CD4-positive, alpha-beta memory T cell (primary cell): ENCODE data around the gene GREB1L. TPM values are rescaled to one million over a fixed set of nuclear protein-coding genes. Genes with fewer than 3 reads are reported as not detected.

ENCODE experiments used
- CTCF ChIA-PET: fragments of 350-600 bp; sonication (Branson Sonifier 250); formaldehyde crosslinking; loops from one replicate; lab custom pipeline; 2021; ENCODE audit warnings: inconsistent platforms; ENCODE audit not compliant: partially characterized antibody; lab: Charles Lee
- POLR2A ChIA-PET: fragments of 350-600 bp; sonication (Branson Sonifier 250); formaldehyde crosslinking; loops from one replicate; lab custom pipeline; 2021; ENCODE audit not compliant: partially characterized antibody; lab: Charles Lee
- DNase-seq, 5 donors: peaks; one replicate each; pipeline versions ENCODE4 v3.0.0 to v3.0.0-alpha.2; 2020 to 2022; ENCODE audit warnings: mixed read lengths in 1 of 5
- H3K27ac ChIP-seq: one replicate; pipeline ENCODE4 v1.7.0; 2013; ENCODE audit warnings: low read depth, low read length
- H3K27me3 ChIP-seq: 2 replicates; pipeline ENCODE4 v1.7.0; 2013; ENCODE audit warnings: mild to moderate bottlenecking, low read length, moderate library complexity; ENCODE audit not compliant: insufficient read depth
- H3K36me3 ChIP-seq: 2 replicates; pipeline ENCODE4 v1.7.0; 2013; ENCODE audit warnings: mild to moderate bottlenecking, low read length, moderate library complexity; ENCODE audit not compliant: insufficient read depth
- H3K4me1 ChIP-seq: 2 replicates; pipeline ENCODE4 v1.7.0; 2013; ENCODE audit warnings: mild to moderate bottlenecking, low read length, moderate library complexity; ENCODE audit not compliant: insufficient read depth
- H3K4me3 ChIP-seq, 2 donors: one replicate each; pipeline ENCODE4 v1.7.0; 2013; ENCODE audit warnings: low read length in 2 of 2, mild to moderate bottlenecking in 1 of 2
- H3K9me3 ChIP-seq, 2 donors: one replicate each; pipeline ENCODE4 v1.7.0; 2013; ENCODE audit warnings: low read length in 2 of 2, control low read depth in 1 of 2; ENCODE audit not compliant: control insufficient read depth in 1 of 2
- H3K27ac Mint-ChIP-seq, 7 donors: one replicate each; pipeline ENCODE4 v1.8.0; 2020 to 2021; ENCODE audit warnings: mixed read lengths in 7 of 7, mild to moderate bottlenecking in 6 of 7, inconsistent platforms in 3 of 7, moderate library complexity in 3 of 7
- H3K27me3 Mint-ChIP-seq, 2 donors: one replicate each; pipeline ENCODE4 v1.8.0; 2020 to 2021; ENCODE audit warnings: mixed read lengths in 2 of 2
- H3K36me3 Mint-ChIP-seq, 2 donors: one replicate each; pipeline ENCODE4 v1.8.0; 2020 to 2021; ENCODE audit warnings: mixed read lengths in 2 of 2, inconsistent platforms in 1 of 2, mild to moderate bottlenecking in 1 of 2
- H3K4me1 Mint-ChIP-seq, 4 donors: one replicate each; pipeline ENCODE4 v1.8.0; 2020 to 2021; ENCODE audit warnings: mixed read lengths in 4 of 4, mild to moderate bottlenecking in 1 of 4
- H3K4me3 Mint-ChIP-seq, 8 donors: one replicate each; pipeline ENCODE4 v1.8.0; 2020 to 2021; ENCODE audit warnings: mixed read lengths in 8 of 8, mild to moderate bottlenecking in 7 of 8, moderate library complexity in 6 of 8, inconsistent platforms in 3 of 8
- H3K9me3 Mint-ChIP-seq, 8 donors: one replicate each; pipeline ENCODE4 v1.8.0; 2020 to 2021; ENCODE audit warnings: mixed read lengths in 8 of 8, mild to moderate bottlenecking in 5 of 8, inconsistent platforms in 3 of 8, moderate library complexity in 1 of 8
- intact Hi-C: fragments of 100-400 bp; cut with micrococcal nuclease; formaldehyde crosslinking; loops from one replicate; pipeline ENCODE4 v1.15.1; 2023
- polyA plus RNA-seq, 2 donors: library from polyadenylated mRNA; unstranded; fragments of 300-500 nt; fragmentation: Illumina TruSeq; gene quantifications; one replicate each; pipeline ENCODE4 v1.2.3, GENCODE V29; 2021
- total RNA-seq, 2 experiments: library from RNA; stranded (reverse); gene quantifications; one replicate each; pipeline ENCODE4 v1.2.3, GENCODE V29; 2021

Gene GREB1L
- total and polyA plus RNA-seq, 4 experiments from 2014 or later: 0.16 TPM; not detected in 3

DNA sequence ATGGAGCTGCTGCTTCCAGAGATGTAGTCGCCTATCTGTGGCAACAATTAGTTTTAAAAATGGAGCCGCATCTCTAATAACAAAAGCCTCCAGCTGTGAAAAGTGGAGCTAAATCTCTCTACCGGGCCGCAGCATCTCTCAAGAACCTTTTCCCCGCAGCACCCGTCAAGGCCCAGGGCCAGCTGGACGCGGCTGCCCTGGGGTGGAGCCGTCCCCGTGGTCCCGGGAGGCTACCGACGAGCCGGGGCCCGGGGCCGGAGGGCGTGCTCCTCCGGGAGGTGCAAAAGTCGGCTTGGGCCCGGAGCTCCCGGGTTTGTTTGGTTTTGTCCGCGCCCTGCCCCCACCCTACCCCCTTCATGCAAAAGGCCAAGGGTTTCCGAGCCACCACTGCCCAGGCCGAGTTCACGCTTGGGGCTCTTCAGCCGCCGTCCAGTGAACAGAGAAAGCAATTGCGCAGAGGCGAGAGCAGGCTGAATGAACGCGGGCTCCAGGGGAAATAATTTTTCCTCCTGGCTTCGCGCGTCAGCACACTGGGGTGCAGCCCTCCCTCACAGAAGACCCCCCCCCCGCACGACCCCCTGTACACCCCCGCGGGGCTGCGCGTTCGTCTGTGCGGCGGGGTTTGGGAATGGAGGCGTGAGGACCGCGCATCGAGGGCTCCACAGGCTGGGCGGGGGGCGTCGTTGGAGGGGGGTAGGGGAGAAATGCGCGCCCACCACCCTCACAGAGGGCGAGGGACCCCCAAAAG lies 557 bp upstream of the GREB1L start:
- DNase-seq: no peak
- H3K4me1 Mint-ChIP-seq: peaks cover 2 to 20% (median 8%) of the 10 kb centered on the region in 4 donors
- Histone ChIP-seq H3K27ac (no peak overlapping the region), H3K4me3 (no peak overlapping the region), H3K4me1 (peaks cover 8% of the 10 kb centered on the region), H3K9me3 (no peaks in the 10 kb centered on the region), H3K27me3 (peaks cover 5% of the 10 kb centered on the region), H3K36me3 (no peaks in the 10 kb centered on the region)
- intact Hi-C loops: no loop called here
- no peaks in the 10 kb centered on the region for H3K36me3 Mint-ChIP-seq
- peak overlapping the region in 4 of 8 donors; percentile 17 to 59 (median 32) for H3K4me3 Mint-ChIP-seq
- H3K9me3 Mint-ChIP-seq: peaks cover 0 to 5% (median 0%) of the 10 kb centered on the region in 8 donors
- peaks cover 32 to 47% of the 10 kb centered on the region in 2 donors for H3K27me3 Mint-ChIP-seq
- CTCF ChIA-PET: interaction anchor here (1.1 kb wide), 1 partner anchor 46 kb away, joined by 3 read pairs; no protein-coding TSS in a partner anchor
- POLR2A ChIA-PET: no interaction called here
- H3K27ac Mint-ChIP-seq: no peak overlapping the region

DNA sequence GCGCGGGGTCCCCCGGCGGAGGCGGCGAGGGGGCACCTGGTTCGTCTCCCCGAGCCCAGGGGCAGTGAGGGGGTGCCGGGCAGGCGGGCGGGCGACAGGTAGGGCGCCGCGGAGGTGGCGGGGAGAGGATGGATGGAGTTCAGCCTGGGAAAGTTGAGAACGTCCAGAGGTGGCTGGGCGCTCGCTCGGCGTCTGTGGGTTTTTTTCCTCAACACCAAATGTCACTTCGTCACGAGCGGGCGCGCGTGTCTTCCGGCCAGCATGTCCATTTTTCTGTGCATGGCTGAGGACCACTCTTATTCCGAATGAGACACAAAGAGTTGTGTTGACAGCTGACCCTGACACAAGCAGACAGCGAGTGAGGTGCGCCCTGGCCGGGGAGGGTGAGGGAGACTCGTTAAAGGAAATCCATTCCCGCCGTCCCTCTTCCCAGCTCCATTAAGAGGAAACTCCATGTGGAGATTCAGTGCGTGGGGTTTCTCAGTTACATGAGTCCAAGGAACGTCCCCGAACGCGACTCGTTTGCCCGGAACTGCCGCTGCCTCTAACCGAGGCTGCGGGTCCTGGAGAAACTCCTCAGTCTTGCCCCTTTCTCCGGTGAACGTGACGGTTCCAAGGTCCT lies 859 bp downstream of the GREB1L start:
- Mint-ChIP-seq H3K4me1 (peaks cover 2 to 20% (median 8%) of the 10 kb centered on the region in 4 donors), H3K27ac (no peak overlapping the region), H3K27me3 (peaks cover 38 to 47% of the 10 kb centered on the region in 2 donors), H3K4me3 (peak overlapping the region in 7 of 8 donors; percentile 15 to 75 (median 47)), H3K9me3 (peaks cover 0 to 2% (median 0%) of the 10 kb centered on the region in 8 donors), H3K36me3 (no peaks in the 10 kb centered on the region)
- no peak overlapping the region for H3K4me3 ChIP-seq
- intact Hi-C loops: no loop called here
- no peak for DNase-seq
- H3K36me3 ChIP-seq: no peaks in the 10 kb centered on the region
- no peak overlapping the region for H3K27ac ChIP-seq
- POLR2A ChIA-PET: no interaction called here
- H3K4me1 ChIP-seq: peaks cover 8% of the 10 kb centered on the region
- peaks cover 5% of the 10 kb centered on the region for H3K27me3 ChIP-seq
- CTCF ChIA-PET: no interaction called here
- no peaks in the 10 kb centered on the region for H3K9me3 ChIP-seq

DNA sequence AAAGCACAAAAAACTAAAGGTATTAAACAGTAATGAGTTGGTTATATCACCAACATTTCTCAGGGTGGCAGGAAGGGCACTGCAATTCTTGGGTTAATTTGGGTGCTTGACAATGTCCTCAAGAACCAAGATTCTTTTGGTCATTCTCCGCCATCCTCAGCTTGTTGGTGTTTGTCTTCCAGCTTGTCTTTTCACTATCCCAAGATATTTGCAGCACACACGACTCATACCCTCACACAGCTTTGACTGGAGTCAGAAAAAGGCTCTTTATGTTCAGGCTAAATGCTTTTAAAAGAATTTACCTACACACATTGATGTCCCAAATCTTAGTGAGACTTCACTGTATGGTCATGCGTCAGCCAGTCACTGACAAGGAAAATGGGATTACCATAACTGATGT lies 12.5 kb downstream of the GREB1L start:
- peaks cover 8% of the 10 kb centered on the region in 2 donors for H3K27me3 Mint-ChIP-seq
- no peaks in the 10 kb centered on the region for H3K36me3 Mint-ChIP-seq
- no peak overlapping the region for H3K27ac Mint-ChIP-seq

DNA sequence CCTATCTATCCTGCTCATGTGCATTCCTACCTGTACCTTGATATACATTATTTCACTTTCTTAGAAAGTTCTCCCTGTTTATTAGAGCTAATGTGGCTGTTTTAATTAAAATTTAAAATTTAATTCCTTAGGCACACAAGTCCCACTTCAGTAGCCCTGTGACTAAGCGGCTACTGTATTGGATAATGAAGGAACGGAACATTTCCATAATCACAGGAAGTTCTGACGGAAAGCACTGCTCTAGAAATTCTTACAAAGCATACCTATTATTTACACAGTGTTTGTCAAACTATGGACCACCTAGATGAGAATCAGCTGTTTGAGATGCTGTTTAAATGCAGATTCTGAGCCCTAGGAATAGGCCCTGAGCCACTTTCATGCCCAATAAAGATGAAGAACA lies 13.2 kb downstream of the GREB1L start:
- ChIA-PET POLR2A (no interaction called here), CTCF (interaction anchor here (0.7 kb wide), 1 partner anchor 21 kb away, joined by 4 read pairs; no protein-coding TSS in a partner anchor)
- no peak for DNase-seq
- Histone ChIP-seq H3K27me3 (no peaks in the 10 kb centered on the region), H3K36me3 (no peaks in the 10 kb centered on the region), H3K27ac (no peak overlapping the region), H3K4me1 (no peaks in the 10 kb centered on the region), H3K9me3 (no peaks in the 10 kb centered on the region), H3K4me3 (no peak overlapping the region)
- Mint-ChIP-seq H3K4me3 (no peak overlapping the region), H3K4me1 (no peaks in the 10 kb centered on the region), H3K36me3 (no peaks in the 10 kb centered on the region), H3K27me3 (peaks cover 4 to 5% of the 10 kb centered on the region in 2 donors), H3K27ac (no peak overlapping the region), H3K9me3 (no peaks in the 10 kb centered on the region)
- intact Hi-C loops: no loop called here

More for the DNA sequence above, 12.5 kb downstream of the GREB1L start:
- DNase-seq: no peak
- no peaks in the 10 kb centered on the region for H3K9me3 Mint-ChIP-seq
- Histone ChIP-seq H3K4me3 (no peak overlapping the region), H3K36me3 (no peaks in the 10 kb centered on the region), H3K27ac (no peak overlapping the region), H3K4me1 (no peaks in the 10 kb centered on the region), H3K9me3 (no peaks in the 10 kb centered on the region), H3K27me3 (no peaks in the 10 kb centered on the region)
- intact Hi-C loops: no loop called here
- no peaks in the 10 kb centered on the region for H3K4me1 Mint-ChIP-seq
- CTCF ChIA-PET: interaction anchor here (0.7 kb wide), 1 partner anchor 127 kb away, joined by 3 read pairs; no protein-coding TSS in a partner anchor
- no peak overlapping the region for H3K4me3 Mint-ChIP-seq
- POLR2A ChIA-PET: no interaction called here

DNA sequence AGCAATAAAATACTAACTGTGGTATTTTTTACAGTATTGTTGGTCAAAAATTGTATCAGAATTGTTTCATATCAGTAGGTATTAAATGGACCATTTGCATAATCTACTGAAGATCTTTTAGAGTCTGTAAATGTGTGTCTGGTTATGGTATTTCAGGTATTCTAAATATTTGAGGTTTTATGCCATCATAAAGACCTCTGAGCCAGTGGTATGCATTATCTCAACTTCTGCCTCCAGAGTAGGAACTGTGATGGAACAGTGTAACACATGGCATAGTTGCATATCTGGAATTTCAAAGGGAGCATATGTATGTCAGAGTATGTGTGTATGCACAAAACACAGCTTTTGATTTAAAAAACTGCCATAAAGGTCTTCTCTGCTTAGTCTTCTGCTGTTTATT lies 15.4 kb downstream of the GREB1L start:
- intact Hi-C loops: no loop called here
- Histone ChIP-seq H3K9me3 (no peaks in the 10 kb centered on the region), H3K36me3 (no peaks in the 10 kb centered on the region), H3K4me1 (no peaks in the 10 kb centered on the region), H3K27me3 (no peaks in the 10 kb centered on the region), H3K27ac (no peak overlapping the region), H3K4me3 (no peak overlapping the region)
- Mint-ChIP-seq H3K4me3 (no peak overlapping the region), H3K4me1 (no peaks in the 10 kb centered on the region), H3K9me3 (no peaks in the 10 kb centered on the region), H3K36me3 (no peaks in the 10 kb centered on the region), H3K27me3 (peaks cover 0 to 3% of the 10 kb centered on the region in 2 donors), H3K27ac (no peak overlapping the region)
- ChIA-PET CTCF (no interaction called here), POLR2A (no interaction called here)
- no peak for DNase-seq

DNA sequence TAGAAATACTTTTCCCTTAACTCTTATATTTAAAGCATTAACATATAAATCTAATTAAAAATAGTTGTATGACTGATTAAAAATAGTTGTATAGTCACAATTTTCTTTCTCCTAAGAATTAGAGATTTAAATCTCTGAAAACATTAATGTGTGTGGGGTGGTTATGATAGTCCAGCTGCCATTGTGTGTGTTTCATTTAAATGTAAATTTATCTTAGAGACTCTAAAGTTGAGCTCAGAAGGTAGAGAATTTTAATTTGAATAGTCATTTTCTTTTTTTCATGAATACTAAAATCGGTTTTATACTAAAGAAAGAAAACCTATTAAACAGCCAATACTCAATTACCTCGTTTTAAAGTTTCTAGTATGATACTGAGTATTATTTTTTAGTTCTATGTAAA lies 18.6 kb downstream of the GREB1L start:
- no peak overlapping the region for H3K27ac Mint-ChIP-seq
- no peak for DNase-seq
- H3K27me3 Mint-ChIP-seq: peaks cover 0 to 3% of the 10 kb centered on the region in 2 donors
- no peaks in the 10 kb centered on the region for H3K27me3 ChIP-seq
- H3K9me3 ChIP-seq: no peaks in the 10 kb centered on the region
- ChIA-PET CTCF (no interaction called here), POLR2A (no interaction called here)
- no peak overlapping the region for H3K4me3 Mint-ChIP-seq
- no peaks in the 10 kb centered on the region for H3K4me1 ChIP-seq
- no peaks in the 10 kb centered on the region for H3K4me1 Mint-ChIP-seq
- H3K36me3 Mint-ChIP-seq: no peaks in the 10 kb centered on the region
- no peaks in the 10 kb centered on the region for H3K9me3 Mint-ChIP-seq
- intact Hi-C loops: no loop called here
- no peaks in the 10 kb centered on the region for H3K36me3 ChIP-seq
- no peak overlapping the region for H3K27ac ChIP-seq
- no peak overlapping the region for H3K4me3 ChIP-seq

DNA sequence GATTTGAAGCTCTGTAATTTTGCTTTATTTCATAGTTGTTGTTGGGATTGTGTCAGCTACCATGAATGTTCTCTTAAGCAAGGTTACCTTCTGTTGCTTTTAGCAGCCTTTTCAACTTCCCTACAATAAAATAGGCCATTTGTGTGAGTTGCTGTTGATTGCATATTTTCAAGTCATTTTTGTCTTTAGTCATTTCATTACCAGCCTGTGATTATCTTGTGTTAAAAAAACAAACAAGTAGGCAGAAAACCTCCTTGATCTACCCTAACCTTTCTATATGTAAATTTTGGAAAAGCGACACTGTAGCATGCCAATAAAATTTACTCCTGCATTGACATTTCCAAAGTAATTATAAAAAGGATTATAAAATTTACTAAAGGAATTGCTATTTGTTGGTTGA lies 19.3 kb downstream of the GREB1L start:
- CTCF ChIA-PET: no interaction called here
- Mint-ChIP-seq H3K36me3 (no peaks in the 10 kb centered on the region), H3K27ac (no peak overlapping the region), H3K27me3 (peaks cover 3 to 4% of the 10 kb centered on the region in 2 donors), H3K4me3 (no peak overlapping the region), H3K9me3 (no peaks in the 10 kb centered on the region), H3K4me1 (no peaks in the 10 kb centered on the region)
- H3K9me3 ChIP-seq: no peaks in the 10 kb centered on the region
- intact Hi-C loops: no loop called here
- POLR2A ChIA-PET: no interaction called here
- no peak overlapping the region for H3K4me3 ChIP-seq
- H3K27ac ChIP-seq: no peak overlapping the region
- no peaks in the 10 kb centered on the region for H3K36me3 ChIP-seq
- H3K4me1 ChIP-seq: no peaks in the 10 kb centered on the region
- no peaks in the 10 kb centered on the region for H3K27me3 ChIP-seq
- no peak for DNase-seq
